ENCODE results near the gene SPECC1.

GRCh38 chr17:20216154-20216815, 207.1 kb downstream of the SPECC1 start:
- TF ChIP-seq, protein P1, sequence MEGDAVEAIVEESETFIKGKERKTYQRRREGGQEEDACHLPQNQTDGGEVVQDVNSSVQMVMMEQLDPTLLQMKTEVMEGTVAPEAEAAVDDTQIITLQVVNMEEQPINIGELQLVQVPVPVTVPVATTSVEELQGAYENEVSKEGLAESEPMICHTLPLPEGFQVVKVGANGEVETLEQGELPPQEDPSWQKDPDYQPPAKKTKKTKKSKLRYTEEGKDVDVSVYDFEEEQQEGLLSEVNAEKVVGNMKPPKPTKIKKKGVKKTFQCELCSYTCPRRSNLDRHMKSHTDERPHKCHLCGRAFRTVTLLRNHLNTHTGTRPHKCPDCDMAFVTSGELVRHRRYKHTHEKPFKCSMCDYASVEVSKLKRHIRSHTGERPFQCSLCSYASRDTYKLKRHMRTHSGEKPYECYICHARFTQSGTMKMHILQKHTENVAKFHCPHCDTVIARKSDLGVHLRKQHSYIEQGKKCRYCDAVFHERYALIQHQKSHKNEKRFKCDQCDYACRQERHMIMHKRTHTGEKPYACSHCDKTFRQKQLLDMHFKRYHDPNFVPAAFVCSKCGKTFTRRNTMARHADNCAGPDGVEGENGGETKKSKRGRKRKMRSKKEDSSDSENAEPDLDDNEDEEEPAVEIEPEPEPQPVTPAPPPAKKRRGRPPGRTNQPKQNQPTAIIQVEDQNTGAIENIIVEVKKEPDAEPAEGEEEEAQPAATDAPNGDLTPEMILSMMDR (IDR thresholded peaks at IDR 0.05): no peak
- TF ChIP-seq POLR2AphosphoS5 (IDR thresholded peaks at IDR 0.05) (no peak), POLR2A (IDR thresholded peaks at IDR 0.05) (no peak)

Measured in breast epithelium (tissue), 3 donors.